GM23338 (cell line): ENCODE results near the gene TPM3. TPM values are rescaled to one million over a fixed set of nuclear protein-coding genes. Genes with fewer than 3 reads are reported as not detected.

Experiments used
- ATAC-seq: fragments of 200-7000 bp; cut with Tn5 transposase; 3 replicates; pipeline ENCODE4 v1.9.1; 2020
- DNase-seq: peaks from one replicate; pipeline ENCODE4 v3.0.0-alpha.2; 2015; ENCODE audit warnings: low spot score
- H2AFZ ChIP-seq: fragments of 200-600 bp; sonication (generic); 2 replicates; pipeline ENCODE4 v1.8.0; 2016; ENCODE audit warnings: antibody characterized with exemption, mild to moderate bottlenecking, moderate library complexity
- H3F3A ChIP-seq: fragments of 200-600 bp; sonication (generic); replicated peaks from 2 replicates; pipeline ENCODE4 v1.8.0; 2017; ENCODE audit warnings: antibody characterized with exemption, mixed run types, low read depth
- H3K27ac ChIP-seq: fragments of 200-600 bp; sonication (generic); 2 replicates; pipeline ENCODE4 v1.6.1; 2016; ENCODE audit warnings: low read depth
- H3K27me3 ChIP-seq: fragments of 200-600 bp; sonication (generic); 2 replicates; pipeline ENCODE4 v1.8.0; 2016; ENCODE audit warnings: mild to moderate bottlenecking, mixed run types, moderate library complexity; ENCODE audit not compliant: insufficient read depth
- H3K36me3 ChIP-seq: fragments of 200-600 bp; sonication (generic); 2 replicates; pipeline ENCODE4 v1.8.0; 2016; ENCODE audit warnings: mild to moderate bottlenecking; ENCODE audit not compliant: insufficient read depth
- H3K4me1 ChIP-seq: fragments of 200-600 bp; sonication (generic); 2 replicates; pipeline ENCODE4 v1.8.0; 2016; ENCODE audit warnings: mild to moderate bottlenecking, moderate library complexity; ENCODE audit not compliant: insufficient read depth
- H3K4me2 ChIP-seq: fragments of 200-600 bp; sonication (generic); 2 replicates; pipeline ENCODE4 v1.7.1; 2017; ENCODE audit warnings: mixed run types
- H3K4me3 ChIP-seq: fragments of 200-600 bp; sonication (generic); 2 replicates; pipeline ENCODE4 v1.6.1; 2016; ENCODE audit warnings: mixed run types
- H3K79me2 ChIP-seq: fragments of 200-600 bp; sonication (generic); replicated peaks from 2 replicates; pipeline ENCODE4 v1.8.0; 2017; ENCODE audit warnings: mild to moderate bottlenecking; ENCODE audit not compliant: insufficient read depth
- H3K9me2 ChIP-seq: fragments of 200-600 bp; sonication (generic); 2 replicates; pipeline ENCODE4 v1.8.0; 2017; ENCODE audit not compliant: insufficient read depth
- H4K20me1 ChIP-seq: fragments of 200-600 bp; sonication (generic); replicated peaks from 2 replicates; pipeline ENCODE4 v1.8.0; 2017; ENCODE audit warnings: mild to moderate bottlenecking; ENCODE audit not compliant: insufficient read depth
- H3K27ac Mint-ChIP-seq: 2 replicates; pipeline ENCODE4 v1.8.0; 2020; ENCODE audit warnings: inconsistent platforms, mild to moderate bottlenecking, moderate library complexity, mixed read lengths
- H3K27me3 Mint-ChIP-seq: 3 replicates; pipeline ENCODE4 v1.8.0; 2022; ENCODE audit warnings: low read depth, mild to moderate bottlenecking, moderate library complexity, mixed read lengths, inconsistent platforms; ENCODE audit not compliant: insufficient read depth, poor library complexity
- H3K36me3 Mint-ChIP-seq: 3 replicates; pipeline ENCODE4 v1.8.0; 2021; ENCODE audit warnings: low read depth, mild to moderate bottlenecking, inconsistent platforms, moderate library complexity, mixed read lengths
- H3K4me1 Mint-ChIP-seq: 3 replicates; pipeline ENCODE4 v1.8.0; 2020; ENCODE audit warnings: mild to moderate bottlenecking, inconsistent platforms, mixed read lengths
- H3K4me3 Mint-ChIP-seq: 3 replicates; pipeline ENCODE4 v1.8.0; 2021; ENCODE audit warnings: moderate library complexity, mild to moderate bottlenecking, inconsistent platforms, mixed read lengths
- H3K9me3 Mint-ChIP-seq: 3 replicates; pipeline ENCODE4 v1.8.0; 2020; ENCODE audit warnings: moderate library complexity, mild to moderate bottlenecking, inconsistent platforms, mixed read lengths
- CREB1 ChIP-seq: fragments of 250-450 bp; sonication (Bioruptor Pico); IDR thresholded peaks from 2 replicates; pipeline ENCODE4 v1.5.0; 2020; ENCODE audit warnings: low read depth, mild to moderate bottlenecking, moderate library complexity
- CTCF ChIP-seq, 2 experiments: fragments of 200-600 bp in 1 of 2; sonication (generic) in 1 of 2; conservative IDR thresholded peaks; 2 replicates each; pipeline versions ENCODE4 v1.5.1 to v1.6.1; 2016 to 2017; ENCODE audit warnings: antibody characterized with exemption in 2 of 2, low read depth in 2 of 2, mild to moderate bottlenecking in 2 of 2, moderate library complexity in 1 of 2
- EZH2 ChIP-seq: fragments of 200-600 bp; sonication (generic); IDR thresholded peaks from one replicate; pipeline ENCODE4 v1.8.0; 2017; ENCODE audit warnings: antibody characterized with exemption, mild to moderate bottlenecking, low read depth; ENCODE audit not compliant: unreplicated experiment
- EZH2phosphoT487 ChIP-seq: fragments of 200-600 bp; sonication (generic); IDR thresholded peaks from one replicate; pipeline ENCODE4 v1.8.1; 2018; ENCODE audit warnings: antibody characterized with exemption; ENCODE audit not compliant: unreplicated experiment
- JUNB ChIP-seq: IDR thresholded peaks from one replicate; pipeline ENCODE4 v1.6.1; 2016; ENCODE audit warnings: antibody characterized with exemption; ENCODE audit not compliant: unreplicated experiment
- POLR2AphosphoS5 ChIP-seq: IDR thresholded peaks from 2 replicates; pipeline ENCODE4 v1.6.1; 2016; ENCODE audit warnings: antibody characterized with exemption, low read depth
- ZNF114 ChIP-seq: fragments of 250-450 bp; sonication (Bioruptor Pico); IDR thresholded peaks from 2 replicates; pipeline ENCODE4 v1.5.0; 2020; ENCODE audit warnings: mild to moderate bottlenecking, moderate library complexity
- ZNF462 ChIP-seq: fragments of 250-450 bp; sonication (Bioruptor Pico); IDR thresholded peaks from 2 replicates; pipeline ENCODE4 v1.5.0; 2020; ENCODE audit warnings: mild to moderate bottlenecking, moderate library complexity
- polyA plus RNA-seq: library from polyadenylated mRNA; unstranded; fragments of >200 nt; fragmentation: Nextera tagmentation; extraction: Ambion mirVana; gene quantifications from 2 replicates; pipeline ENCODE4 v1.2.1, GENCODE V29; 2016
- total RNA-seq: library from RNA; depleted of rRNA; stranded (reverse); fragments of >200 nt; shearing (Covaris generic); gene quantifications from 2 replicates; pipeline ENCODE4 v1.2.3, GENCODE V29; 2014

TPM3 gene
- total and polyA plus RNA-seq, 2 experiments from 2014 or later, result 544 to 747 TPM

- no peak for TF ChIP-seq ZNF462 (CRISPR knock-in tag)
- no peak for TF ChIP-seq ZNF114 (CRISPR knock-in tag)
- TF ChIP-seq EZH2, result no peak
Observed at GRCh38 chr1:154166207-154166606, 25.7 kb downstream of the TPM3 start (continued).

- Histone ChIP-seq H3K79me2 (peaks cover 39% of the 10 kb centered on the region), H3K27ac (peak overlapping the region; percentile 74; the same call in 1 of the 2 replicates), H2AFZ (no peak overlapping the region), H3K4me2 (no peak overlapping the region), H3K4me3 (no peak overlapping the region), H3K4me1 (peaks cover 11% of the 10 kb centered on the region), H3F3A (peaks cover 26% of the 10 kb centered on the region), H3K27me3 (no peaks in the 10 kb centered on the region), H4K20me1 (peaks cover 44% of the 10 kb centered on the region), H3K9me2 (no peaks in the 10 kb centered on the region), H3K36me3 (peaks cover 79% of the 10 kb centered on the region)
- ATAC-seq (no peak), DNase-seq (no peak)
- peaks cover 3% of the 10 kb centered on the region for H3K27me3 Mint-ChIP-seq
- no peaks in the 10 kb centered on the region for H3K9me3 Mint-ChIP-seq
- peaks cover 86% of the 10 kb centered on the region for H3K36me3 Mint-ChIP-seq
- H3K4me3 Mint-ChIP-seq, result no peak overlapping the region
- H3K27ac Mint-ChIP-seq, result no peak overlapping the region
- peaks cover 29% of the 10 kb centered on the region for H3K4me1 Mint-ChIP-seq
- TF ChIP-seq POLR2AphosphoS5, result no peak
- no peak for TF ChIP-seq JUNB
- no peak for TF ChIP-seq EZH2
- TF ChIP-seq CTCF (conservative IDR thresholded peaks at IDR 0.05; ENCODE audit: low read depth in 2 of 2), result no peak
- no peak for TF ChIP-seq ZNF462 (CRISPR knock-in tag)
- no peak for TF ChIP-seq ZNF114 (CRISPR knock-in tag)
- TF ChIP-seq EZH2phosphoT487, result no peak
- no peak for TF ChIP-seq CREB1 (CRISPR knock-in tag)
Observed at GRCh38 chr1:154159554-154159953, 32.3 kb downstream of the TPM3 start.
